Activated CD4-positive, alpha-beta T cell treated with anti-CD3 and anti-CD28 coated beads, Interleukin-2, amount 50 U/mL, for 4 hours (primary cell): ENCODE data around the gene DNAAF8.

Experiments
- DNase-seq, 2 experiments: peaks; one replicate each; pipeline ENCODE4 v3.0.0-alpha.2; 2020

DNAAF8 gene

GRCh38 chr16:4695473-4696171 is 38.7 kb upstream of the DNAAF8 start:
- DNase-seq: no peak

DNA sequence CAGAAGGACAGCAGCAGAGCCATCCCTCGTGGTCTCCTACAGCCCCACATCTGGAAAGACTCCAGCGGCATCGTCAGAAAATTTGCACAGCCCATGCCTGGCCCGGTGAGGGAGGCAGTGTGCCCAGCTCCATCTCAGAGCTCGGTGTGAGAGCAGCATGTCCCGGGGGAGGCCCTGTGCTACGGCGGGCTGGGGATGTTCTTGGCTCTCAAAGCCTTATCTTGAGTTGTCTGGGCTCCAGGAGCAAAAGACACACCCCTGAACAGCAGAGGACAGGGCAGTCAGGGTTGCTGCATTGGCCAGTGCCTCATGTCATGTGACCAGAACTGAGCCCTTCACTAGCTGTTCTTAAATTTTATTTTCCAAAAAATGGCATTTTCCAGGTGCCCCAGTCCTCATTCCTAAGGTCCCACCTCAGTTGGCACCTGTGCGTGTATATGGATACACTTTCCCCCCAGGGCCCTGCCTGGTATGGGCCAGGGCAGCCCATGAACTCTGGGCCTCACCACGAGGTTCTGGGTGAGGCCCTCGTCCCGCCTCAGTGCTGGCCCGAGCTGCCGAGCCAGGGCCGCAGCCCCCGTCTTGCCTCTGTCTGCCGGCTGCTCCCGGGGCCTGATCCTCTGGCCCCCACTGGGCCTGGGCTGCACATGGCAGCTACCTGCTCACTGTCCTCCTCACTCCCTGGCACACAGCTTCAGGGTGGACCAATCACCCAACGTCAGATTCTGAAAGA is 38.0 kb upstream of the DNAAF8 start:
- DNase-seq: no peak

- no peak for DNase-seq
Measured at GRCh38 chr16:4696905-4697847, 37.2 kb upstream of the DNAAF8 start.

- DNase-seq: no peak
Measured at GRCh38 chr16:4697848-4698291, 36.5 kb upstream of the DNAAF8 start.

GRCh38 chr16:4698321-4699045 is 35.9 kb upstream of the DNAAF8 start:
- no peak for DNase-seq

DNA sequence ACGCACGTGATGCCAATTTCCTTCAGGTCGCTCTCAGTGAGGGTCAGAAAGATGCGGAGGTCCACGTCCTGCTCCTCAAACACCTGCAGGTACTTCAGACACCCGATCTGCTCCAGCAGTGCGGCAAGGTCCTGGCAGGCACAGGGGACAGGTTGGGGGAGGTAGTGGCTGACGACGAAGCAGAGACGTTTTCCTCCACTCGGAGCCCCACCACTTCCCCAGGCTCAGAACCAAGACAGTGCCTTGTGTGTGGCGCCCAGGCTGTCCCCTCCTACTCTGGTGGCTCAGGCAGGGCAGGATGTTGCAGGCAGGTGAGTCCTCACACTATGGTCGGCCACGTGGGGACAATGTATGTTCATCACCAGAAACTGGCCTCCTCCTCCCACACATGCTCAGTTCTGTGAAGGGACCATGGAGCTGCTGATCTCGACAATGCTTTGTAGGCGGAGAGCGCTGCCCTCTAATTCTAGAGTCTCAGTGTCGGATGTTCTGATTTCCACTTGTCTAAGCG is 35.2 kb upstream of the DNAAF8 start:
- no peak for DNase-seq

- no peak for DNase-seq
Measured at GRCh38 chr16:4700380-4700996, 33.8 kb upstream of the DNAAF8 start.

GRCh38 chr16:4700997-4701743 is 33.2 kb upstream of the DNAAF8 start:
- DNase-seq: no peak

DNA sequence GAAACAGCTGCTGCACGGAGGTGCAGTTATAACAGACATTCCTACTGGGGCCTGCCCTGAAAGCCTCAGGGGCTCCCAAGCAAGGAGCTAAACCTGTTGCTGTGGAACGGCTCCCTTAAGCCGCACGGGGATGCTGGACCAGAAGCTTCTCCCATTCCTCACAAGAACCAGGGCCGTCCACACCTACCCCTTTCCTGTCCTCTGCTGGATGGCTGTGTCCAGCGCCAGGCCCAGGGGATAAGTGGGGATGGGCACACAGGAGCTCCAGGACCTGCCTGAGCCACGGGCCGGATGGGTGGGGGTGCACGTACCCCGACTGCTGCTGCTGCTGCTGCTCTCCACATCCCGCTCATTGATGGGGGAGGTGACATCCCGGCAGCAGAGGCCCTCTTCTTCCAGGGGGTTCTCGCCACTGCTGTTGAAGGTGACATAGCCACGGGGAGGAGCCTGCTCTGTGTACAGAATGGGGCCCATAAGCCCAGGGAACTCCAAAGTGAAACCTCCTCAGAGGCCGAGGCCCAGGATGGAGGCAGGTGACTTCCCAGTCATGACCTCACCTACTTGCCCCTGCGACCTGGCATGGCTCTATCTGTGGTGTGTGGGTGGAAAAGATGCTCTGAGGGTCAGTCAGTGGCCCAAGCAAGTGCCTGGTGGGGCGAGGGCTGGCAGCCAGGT is 32.4 kb upstream of the DNAAF8 start:
- DNase-seq: no peak

DNA sequence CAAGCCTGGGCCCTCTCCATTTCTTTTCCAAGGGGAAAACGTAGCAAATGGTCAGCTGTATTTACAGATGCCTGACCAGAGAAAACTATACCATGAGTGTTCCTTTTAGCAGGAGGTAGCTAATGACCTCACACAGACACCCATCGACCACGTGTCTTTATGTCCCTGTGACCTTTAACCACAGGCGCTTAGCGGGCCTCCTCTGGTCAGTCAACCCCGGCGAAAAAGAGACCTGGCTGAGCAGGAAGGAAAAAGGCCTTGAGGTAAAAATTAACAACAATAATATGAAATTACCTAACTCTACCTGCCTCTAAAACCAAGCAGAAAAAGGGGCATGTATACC is 31.9 kb upstream of the DNAAF8 start:
- no peak for DNase-seq

DNA sequence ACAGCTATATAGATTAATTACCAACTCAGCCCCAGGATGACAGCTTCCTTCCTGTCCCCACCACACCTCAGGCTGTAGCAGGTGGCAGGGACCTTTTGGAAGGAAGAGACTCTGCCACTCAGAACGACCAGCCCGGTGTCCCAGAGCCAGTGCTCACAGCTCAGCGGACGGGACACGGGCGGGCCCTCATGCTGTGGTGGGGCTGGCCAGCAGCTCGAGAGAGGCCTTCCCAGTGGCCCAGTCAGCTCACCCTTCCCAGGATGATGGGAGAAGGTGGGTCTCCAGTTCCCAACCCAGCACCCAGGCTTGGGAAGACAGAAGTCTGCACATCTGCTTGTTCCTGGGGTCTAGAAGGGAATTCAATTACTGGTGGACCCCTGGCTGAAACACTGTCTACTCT is 30.4 kb upstream of the DNAAF8 start:
- DNase-seq: no peak

GRCh38 chr16:4704491-4704890 is 29.8 kb upstream of the DNAAF8 start:
- no peak for DNase-seq

- no peak for DNase-seq
Measured at GRCh38 chr16:4704913-4705312, 29.4 kb upstream of the DNAAF8 start.

DNA sequence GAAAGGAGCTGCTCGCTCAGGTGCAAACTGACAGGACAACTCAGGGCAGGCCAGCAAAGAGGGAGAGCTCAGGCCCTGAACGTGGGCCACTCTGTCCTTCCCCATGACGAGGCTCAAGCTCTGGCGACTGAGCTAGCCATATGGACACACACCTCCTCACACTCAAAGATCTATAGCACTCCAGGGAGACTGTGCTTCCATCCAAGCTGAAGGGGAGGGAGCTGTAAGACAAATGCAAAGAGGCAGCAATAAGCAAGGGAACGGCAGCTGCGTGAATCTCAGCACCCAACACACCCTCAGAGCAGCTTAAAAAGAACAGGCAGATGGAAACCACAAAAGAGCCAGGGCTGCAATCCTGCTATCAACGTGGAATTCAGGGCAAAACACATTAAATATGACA is 27.5 kb upstream of the DNAAF8 start:
- DNase-seq: no peak

DNA sequence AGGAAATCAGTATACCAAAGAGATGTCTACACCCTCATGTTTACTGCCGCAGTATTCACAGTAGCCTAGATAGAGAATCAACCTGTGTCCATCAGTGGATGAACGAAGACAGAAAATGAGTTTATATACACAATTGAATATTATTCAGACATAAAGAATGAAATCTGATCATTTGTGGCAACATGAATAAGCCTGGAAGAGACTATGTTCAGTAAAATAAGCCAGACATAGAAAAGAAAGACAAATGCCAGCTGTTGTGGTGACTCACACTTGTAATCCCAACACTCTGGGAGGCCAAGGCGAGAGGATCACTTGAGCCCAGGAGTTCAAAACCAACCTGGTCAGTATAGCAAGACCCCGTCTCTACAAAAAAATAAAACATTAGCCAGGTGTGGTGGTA is 24.9 kb upstream of the DNAAF8 start:
- DNase-seq: no peak

- DNase-seq: no peak
Measured at GRCh38 chr16:4713663-4714501, 20.5 kb upstream of the DNAAF8 start.

- no peak for DNase-seq
Measured at GRCh38 chr16:4714996-4715395, 19.3 kb upstream of the DNAAF8 start.

DNA sequence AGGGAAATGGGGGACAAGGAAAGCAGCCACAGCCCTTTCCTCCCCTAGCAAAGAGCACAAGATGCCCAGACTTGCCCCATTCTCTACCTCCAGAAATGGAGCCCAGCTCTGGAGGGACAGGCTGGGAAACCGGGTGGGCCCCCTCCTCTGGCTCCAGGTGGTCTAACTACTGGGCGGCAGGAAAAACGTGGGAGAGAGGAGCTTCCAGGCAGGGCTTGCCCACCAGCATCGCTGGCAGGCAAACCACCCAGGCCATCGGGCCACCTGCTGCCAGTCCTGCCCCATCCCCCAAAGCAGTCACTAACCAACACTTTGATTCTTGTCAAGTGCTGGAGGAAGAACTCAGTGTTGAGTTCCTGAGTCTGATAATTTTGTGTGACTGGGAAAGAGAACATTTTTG is 15.9 kb upstream of the DNAAF8 start:
- DNase-seq: no peak

DNA sequence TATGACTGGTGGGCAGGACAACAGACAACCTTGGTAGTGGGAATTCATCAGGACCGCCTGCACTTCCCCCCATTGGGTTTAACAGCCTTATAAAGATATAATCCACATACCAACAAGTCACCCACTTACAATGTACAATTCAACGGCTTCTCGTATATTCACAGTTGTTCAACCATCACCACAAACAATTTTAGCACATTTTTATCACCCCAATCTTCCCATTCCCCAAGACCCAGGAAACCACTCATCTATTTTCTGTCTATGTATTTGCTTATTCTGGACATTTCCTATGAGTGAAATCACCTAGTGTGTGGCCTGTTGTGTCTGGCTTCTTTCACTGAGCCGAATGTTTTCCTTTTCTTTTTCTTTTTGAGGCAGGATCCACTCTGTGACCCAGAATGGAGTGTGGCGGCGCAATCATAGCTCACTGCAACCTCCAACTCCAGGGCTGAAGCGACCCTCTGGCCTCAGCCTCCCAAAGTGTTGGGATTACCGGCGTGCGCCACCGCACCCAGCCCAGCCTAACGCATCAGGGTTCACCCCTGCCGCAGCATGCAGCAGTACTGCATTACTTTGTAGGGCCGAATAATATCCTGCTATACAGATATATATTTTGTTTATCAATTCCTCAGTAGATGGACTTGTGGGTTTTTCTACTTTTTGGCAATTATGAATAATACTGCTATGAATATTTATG is 11.1 kb upstream of the DNAAF8 start:
- DNase-seq: no peak
